ENCODE measurements around the gene DNM3.

Gene DNM3

DNA sequence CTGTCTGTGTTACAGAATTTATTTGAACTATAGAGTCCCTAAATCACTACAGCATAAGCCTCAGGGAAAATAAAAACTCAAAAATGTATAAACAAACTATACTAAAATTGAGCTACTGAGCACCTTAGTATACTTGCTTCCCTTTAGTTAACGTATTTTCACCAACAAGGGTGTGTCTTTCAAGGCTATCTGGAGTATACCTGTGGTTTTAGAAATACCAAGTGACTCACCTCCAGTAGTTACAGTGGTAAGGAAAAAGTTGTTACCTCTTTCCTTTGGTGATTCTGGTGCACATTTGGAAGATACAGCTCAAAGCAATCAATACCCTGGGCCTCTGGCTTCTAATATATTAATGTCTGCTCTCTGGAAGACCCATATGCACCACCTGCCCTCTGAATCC, 511.1 kb downstream of the DNM3 start:
- Histone ChIP-seq H3K27ac (no peak overlapping the region), H3K27me3 (no peaks in the 10 kb centered on the region)
- TF ChIP-seq, protein P1, sequence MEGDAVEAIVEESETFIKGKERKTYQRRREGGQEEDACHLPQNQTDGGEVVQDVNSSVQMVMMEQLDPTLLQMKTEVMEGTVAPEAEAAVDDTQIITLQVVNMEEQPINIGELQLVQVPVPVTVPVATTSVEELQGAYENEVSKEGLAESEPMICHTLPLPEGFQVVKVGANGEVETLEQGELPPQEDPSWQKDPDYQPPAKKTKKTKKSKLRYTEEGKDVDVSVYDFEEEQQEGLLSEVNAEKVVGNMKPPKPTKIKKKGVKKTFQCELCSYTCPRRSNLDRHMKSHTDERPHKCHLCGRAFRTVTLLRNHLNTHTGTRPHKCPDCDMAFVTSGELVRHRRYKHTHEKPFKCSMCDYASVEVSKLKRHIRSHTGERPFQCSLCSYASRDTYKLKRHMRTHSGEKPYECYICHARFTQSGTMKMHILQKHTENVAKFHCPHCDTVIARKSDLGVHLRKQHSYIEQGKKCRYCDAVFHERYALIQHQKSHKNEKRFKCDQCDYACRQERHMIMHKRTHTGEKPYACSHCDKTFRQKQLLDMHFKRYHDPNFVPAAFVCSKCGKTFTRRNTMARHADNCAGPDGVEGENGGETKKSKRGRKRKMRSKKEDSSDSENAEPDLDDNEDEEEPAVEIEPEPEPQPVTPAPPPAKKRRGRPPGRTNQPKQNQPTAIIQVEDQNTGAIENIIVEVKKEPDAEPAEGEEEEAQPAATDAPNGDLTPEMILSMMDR (IDR thresholded peaks at IDR 0.05), result no peak

DNA sequence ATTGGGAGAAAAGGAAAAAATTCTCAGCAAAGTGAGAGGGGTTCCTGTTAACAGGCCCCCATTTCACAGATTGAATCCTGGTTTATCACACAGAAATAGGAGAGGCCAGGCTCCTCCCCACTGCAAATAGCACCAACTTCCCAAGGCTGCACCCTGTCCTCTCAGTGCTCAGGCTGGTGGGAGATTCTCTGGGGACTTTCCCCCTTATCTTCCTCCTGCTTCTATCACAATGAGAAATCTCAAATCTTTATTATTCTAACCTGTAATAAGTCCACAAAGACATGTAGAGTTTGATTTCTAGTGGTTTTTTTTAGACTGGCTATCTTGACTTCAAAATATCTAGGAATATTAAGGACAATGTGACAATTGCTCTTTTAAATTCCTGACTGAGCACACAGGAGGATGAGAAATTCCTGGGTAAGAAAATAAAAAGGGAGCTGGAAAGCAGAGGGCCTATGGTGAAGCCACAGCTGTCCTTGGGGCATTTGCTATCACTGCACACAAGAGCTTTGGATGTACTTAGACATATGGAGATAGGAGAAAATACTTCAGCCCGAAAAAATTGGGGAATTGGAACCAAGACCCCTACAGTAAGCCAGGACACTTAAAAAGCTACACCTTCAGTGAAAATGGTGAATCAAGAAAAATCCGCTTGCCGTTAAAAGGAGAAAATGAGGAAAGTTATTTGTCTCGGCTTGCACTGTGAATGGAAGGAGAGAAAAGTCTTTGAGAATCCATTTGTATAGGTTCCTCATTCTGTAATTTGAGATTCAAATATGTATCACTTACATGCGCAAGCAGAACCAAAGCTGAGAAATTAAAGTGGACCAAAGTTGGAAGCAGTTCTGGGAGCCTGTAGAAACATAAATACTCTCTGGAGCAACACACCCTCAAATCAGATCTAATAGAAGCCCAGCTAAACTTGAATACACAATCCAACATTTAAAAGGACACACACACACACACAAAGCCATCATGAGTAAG, 513.3 kb downstream of the DNM3 start:
- Histone ChIP-seq H3K4me1 (ENCODE audit: control insufficient read depth in 1 of 2, insufficient read depth in 1 of 2, low read depth in 1 of 2, low read length in 1 of 2) (no peaks in the 10 kb centered on the region), H3K27ac (no peak overlapping the region), H3K4me3 (ENCODE audit: low read depth in 1 of 2, low read length in 1 of 2) (no peak overlapping the region), H3K9me3 (no peaks in the 10 kb centered on the region), H3K36me3 (no peaks in the 10 kb centered on the region), H3K27me3 (no peaks in the 10 kb centered on the region)
- TF ChIP-seq, protein P1 (IDR thresholded peaks at IDR 0.05), result no peak

More for the DNA sequence above, 511.1 kb downstream of the DNM3 start:
- Histone ChIP-seq H3K4me3 (ENCODE audit: low read depth in 1 of 2, low read length in 1 of 2) (no peak overlapping the region), H3K4me1 (ENCODE audit: control insufficient read depth in 1 of 2, insufficient read depth in 1 of 2, low read depth in 1 of 2, low read length in 1 of 2) (no peaks in the 10 kb centered on the region), H3K36me3 (no peaks in the 10 kb centered on the region), H3K9me3 (no peaks in the 10 kb centered on the region)

DNA sequence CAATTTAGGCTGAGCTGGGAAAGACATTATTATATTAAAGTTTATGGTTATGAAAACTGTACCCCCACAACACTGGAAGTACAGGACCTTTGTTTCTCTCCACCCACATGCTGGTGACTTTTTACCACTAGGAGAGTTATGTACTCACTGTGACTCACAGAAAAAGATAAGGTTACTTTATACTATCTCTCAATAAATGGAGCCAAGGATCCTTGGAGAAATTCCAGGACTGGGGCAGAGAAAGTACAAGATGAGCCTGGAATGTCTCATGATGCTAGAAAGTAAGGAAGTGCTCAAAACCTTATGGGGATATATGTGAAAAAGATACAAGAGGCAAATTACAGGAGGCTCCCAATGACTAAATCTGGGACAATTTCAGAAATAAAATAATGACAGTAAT, 515.3 kb downstream of the DNM3 start:
- TF ChIP-seq, protein P1 (IDR thresholded peaks at IDR 0.05), result no peak
- no peaks in the 10 kb centered on the region for H3K27me3 ChIP-seq
- no peaks in the 10 kb centered on the region for H3K36me3 ChIP-seq
- H3K4me1 ChIP-seq (ENCODE audit: control insufficient read depth in 1 of 2, insufficient read depth in 1 of 2, low read depth in 1 of 2, low read length in 1 of 2), result no peaks in the 10 kb centered on the region
- no peak overlapping the region for H3K4me3 ChIP-seq (ENCODE audit: low read depth in 1 of 2, low read length in 1 of 2)
- H3K27ac ChIP-seq, result no peak overlapping the region
- no peaks in the 10 kb centered on the region for H3K9me3 ChIP-seq

DNA sequence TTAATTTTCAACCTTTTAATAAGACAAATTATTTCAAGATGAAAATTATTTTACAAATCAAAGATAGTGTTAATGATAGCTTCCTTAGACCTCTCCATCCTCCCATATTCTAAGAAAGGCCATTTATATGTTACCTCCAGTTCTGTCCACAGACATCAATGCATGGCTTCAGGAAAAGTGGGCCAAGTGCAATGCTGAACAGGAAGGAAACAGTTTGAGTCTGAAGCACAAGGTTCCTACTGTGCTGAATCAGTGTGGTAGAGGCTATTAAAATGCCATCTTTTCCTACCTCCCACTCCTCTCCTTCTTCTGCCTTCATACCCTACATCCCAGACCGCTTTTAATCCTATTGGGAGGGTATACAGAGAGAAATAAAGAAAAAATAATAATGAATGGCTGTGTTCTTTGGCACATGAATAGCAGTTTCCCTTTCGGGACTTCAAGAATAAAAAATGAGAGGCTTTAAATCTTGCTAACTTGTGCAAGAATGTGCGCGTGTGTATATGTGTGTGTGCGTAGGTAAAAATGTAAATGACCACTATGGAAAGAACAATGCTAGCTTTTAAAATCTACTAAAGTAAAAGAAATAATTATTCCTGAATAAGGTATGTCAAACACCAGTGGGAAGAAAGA, 516.6 kb downstream of the DNM3 start:
- H3K27ac ChIP-seq, result no peak overlapping the region
- TF ChIP-seq, protein P1 (IDR thresholded peaks at IDR 0.05), result no peak
- H3K27me3 ChIP-seq, result no peaks in the 10 kb centered on the region
- H3K36me3 ChIP-seq, result no peaks in the 10 kb centered on the region
- H3K4me3 ChIP-seq (ENCODE audit: low read depth in 1 of 2, low read length in 1 of 2), result no peak overlapping the region
- H3K4me1 ChIP-seq (ENCODE audit: control insufficient read depth in 1 of 2, insufficient read depth in 1 of 2, low read depth in 1 of 2, low read length in 1 of 2), result no peaks in the 10 kb centered on the region
- H3K9me3 ChIP-seq, result no peaks in the 10 kb centered on the region

DNA sequence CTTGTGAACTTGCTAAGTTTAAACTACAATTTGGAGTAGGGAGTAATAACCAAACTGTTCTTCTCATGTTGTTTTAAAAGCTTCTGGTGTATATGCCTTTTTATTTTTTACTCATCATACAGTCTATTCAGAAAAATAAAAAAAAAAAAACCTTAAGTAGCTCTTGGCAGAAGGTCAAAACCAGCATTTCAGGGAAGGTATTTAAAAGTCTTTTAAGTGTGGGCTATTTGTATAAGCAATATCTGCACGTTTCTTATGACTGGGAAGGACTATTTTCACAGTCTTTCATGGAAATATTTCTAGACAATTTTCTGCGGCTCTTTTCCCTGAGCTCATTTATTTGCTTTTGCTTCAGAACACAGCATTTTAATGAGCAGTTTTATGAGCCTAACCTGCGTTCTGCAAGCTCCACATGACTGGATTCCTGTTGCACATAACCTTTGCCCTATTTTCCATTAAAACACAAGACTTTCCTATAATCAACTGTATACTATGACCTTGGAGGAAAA, 518.2 kb downstream of the DNM3 start:
- no peaks in the 10 kb centered on the region for H3K4me1 ChIP-seq (ENCODE audit: control insufficient read depth in 1 of 2, insufficient read depth in 1 of 2, low read depth in 1 of 2, low read length in 1 of 2)
- TF ChIP-seq, protein P1 (IDR thresholded peaks at IDR 0.05), result no peak
- H3K27me3 ChIP-seq, result no peaks in the 10 kb centered on the region
- no peak overlapping the region for H3K4me3 ChIP-seq (ENCODE audit: low read depth in 1 of 2, low read length in 1 of 2)
- no peaks in the 10 kb centered on the region for H3K9me3 ChIP-seq
- no peak overlapping the region for H3K27ac ChIP-seq
- no peaks in the 10 kb centered on the region for H3K36me3 ChIP-seq

Data from neutrophil (primary cell).